ENCODE measurements around the gene TAMALIN.

The TAMALIN gene

GRCh38 chr12:52061470-52062166 lies 54.9 kb downstream of the TAMALIN start:
- H3K9me3 ChIP-seq (ENCODE audit: severe bottlenecking) = no peaks in the 10 kb centered on the region
- DNase-seq = no peak
- no peak overlapping the region for H3K27ac ChIP-seq
- H3K27me3 ChIP-seq (ENCODE audit: insufficient read depth, low read depth, severe bottlenecking) = no peaks in the 10 kb centered on the region
- peaks cover 23% of the 10 kb centered on the region for H3K36me3 ChIP-seq
- H3K4me3 ChIP-seq (ENCODE audit: low read depth, low read length) = no peak overlapping the region
- no peak for TF ChIP-seq CTCF (IDR thresholded peaks at IDR 0.05; ENCODE audit: low read depth, low read length)

DNA sequence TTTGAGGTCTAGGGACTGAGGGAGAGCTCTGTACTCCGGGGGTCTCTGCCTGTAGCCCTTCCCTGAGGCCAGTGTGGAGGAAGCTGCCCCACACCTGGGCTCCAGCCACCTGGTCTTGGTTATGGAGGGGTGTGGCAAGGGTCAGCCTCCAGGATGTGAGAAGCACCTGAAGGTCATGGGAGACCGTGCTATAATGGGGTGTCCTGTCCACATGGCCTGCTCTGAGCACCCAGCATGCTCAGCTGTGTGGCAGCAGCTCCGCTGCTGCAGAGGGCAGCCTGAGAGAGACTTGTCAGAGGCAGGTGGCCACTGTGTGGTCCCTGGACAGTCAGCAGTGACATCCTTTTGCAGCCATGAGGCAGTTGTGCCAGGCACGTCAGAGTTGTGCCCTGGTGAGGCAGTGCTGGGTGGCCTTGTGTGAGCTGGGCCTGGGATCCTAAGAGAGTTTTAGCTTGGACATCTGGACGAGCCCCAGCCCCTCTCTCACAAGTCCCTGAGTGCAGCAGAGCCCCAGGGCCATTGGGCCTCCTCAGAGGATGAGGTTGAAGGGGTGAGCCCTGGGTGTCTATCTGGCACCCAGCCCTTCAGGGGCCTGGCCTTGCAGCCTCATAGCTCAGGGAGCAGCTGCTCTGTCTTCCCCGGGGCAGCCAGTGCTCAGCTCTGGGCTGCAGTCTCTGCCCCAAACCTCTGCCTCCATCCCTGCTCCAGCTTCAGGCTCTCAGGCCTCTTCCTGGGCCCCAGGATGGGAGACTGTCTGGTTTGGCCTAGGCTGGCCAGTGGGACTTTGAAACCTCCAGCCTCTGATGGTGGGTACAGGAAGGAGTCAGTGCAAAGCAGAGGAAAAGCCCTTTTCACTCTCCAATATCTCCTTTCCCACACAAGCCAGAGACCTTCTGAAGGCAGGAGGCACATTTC lies 55.7 kb downstream of the TAMALIN start:
- Histone ChIP-seq H3K36me3 (peaks cover 16% of the 10 kb centered on the region), H3K27me3 (ENCODE audit: insufficient read depth, low read depth, severe bottlenecking) (no peaks in the 10 kb centered on the region), H3K9me3 (ENCODE audit: severe bottlenecking) (no peaks in the 10 kb centered on the region), H3K4me3 (ENCODE audit: low read depth, low read length) (no peak overlapping the region), H3K27ac (no peak overlapping the region)
- DNase-seq = no peak
- no peak for TF ChIP-seq CTCF (IDR thresholded peaks at IDR 0.05; ENCODE audit: low read depth, low read length)

DNA sequence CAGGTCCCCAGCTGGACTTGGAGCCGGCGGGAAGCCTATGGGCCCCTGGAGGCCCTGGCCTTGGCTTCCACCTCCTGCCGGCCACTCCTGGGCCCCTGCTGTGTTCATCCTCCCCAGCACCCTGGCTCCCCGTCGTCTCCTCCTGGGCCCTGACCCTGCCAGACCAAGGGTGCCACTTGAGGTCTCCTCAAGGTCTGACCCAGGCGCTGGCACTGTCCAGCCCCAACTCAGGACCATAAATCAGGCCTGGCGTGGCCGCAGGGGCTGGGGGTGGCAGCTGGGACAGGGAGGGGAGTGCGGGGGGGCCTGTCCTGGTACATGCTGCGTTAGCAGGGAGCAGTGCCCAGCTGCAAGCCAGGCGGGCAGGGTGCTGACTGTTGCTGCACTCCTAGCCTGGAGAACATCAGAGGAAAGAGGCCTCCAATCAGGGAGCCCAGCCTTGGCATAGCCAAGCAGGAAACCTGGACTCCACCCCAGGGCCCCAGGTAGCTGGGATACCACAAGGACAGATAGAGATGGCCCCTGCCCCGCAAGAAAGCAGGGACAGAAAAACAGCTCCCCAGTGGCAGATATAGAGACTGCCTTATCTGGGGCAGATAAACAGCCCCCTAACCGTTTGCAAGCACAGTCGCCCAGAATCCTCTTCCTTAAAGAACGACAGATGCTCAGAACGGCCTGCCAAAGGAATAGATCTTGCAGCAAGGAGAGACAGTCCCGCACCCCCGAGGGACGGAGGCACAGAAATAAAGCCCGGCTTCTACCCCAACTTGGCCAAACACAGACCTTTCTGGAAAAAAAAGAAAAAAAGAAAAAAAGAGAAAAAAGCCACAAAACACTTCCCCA lies 56.6 kb downstream of the TAMALIN start:
- peaks cover 8% of the 10 kb centered on the region; the same call in 1 of the 2 replicates for H3K36me3 ChIP-seq
- no peak for TF ChIP-seq CTCF (IDR thresholded peaks at IDR 0.05; ENCODE audit: low read depth, low read length)
- DNase-seq = no peak
- no peaks in the 10 kb centered on the region for H3K9me3 ChIP-seq (ENCODE audit: severe bottlenecking)
- no peaks in the 10 kb centered on the region for H3K27me3 ChIP-seq (ENCODE audit: insufficient read depth, low read depth, severe bottlenecking)
- H3K4me3 ChIP-seq (ENCODE audit: low read depth, low read length) = no peak overlapping the region
- no peak overlapping the region for H3K27ac ChIP-seq

- no peak for DNase-seq
- no peak for TF ChIP-seq CTCF (IDR thresholded peaks at IDR 0.05; ENCODE audit: low read depth, low read length)
- H3K27ac ChIP-seq = no peak overlapping the region
- peaks cover 3% of the 10 kb centered on the region for H3K9me3 ChIP-seq (ENCODE audit: severe bottlenecking)
- no peaks in the 10 kb centered on the region for H3K27me3 ChIP-seq (ENCODE audit: insufficient read depth, low read depth, severe bottlenecking)
- H3K36me3 ChIP-seq = 0 out of 2 replicates have a peak, but pooled peaks cover 4% of the 10 kb centered on the region
- H3K4me3 ChIP-seq (ENCODE audit: low read depth, low read length) = no peak overlapping the region
Observed at GRCh38 chr12:52063981-52064649, 57.4 kb downstream of the TAMALIN start.
